ENCODE data around the gene OTOP3.

DNA sequence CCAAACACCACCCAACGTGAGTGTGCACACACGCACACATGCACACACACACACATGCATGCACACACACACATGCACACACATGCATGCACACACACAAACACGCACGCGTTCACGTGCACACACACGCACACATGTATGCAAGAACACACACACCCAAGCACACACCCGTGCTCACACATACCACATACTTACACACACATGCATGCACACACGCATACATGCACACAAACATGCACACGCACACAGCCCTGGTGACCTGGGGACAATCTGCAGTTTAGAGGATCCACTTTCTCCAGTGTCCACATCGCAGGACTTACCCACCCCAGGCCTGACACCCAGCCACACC lies 18.9 kb upstream of the OTOP3 start:
- TF ChIP-seq, protein P1, sequence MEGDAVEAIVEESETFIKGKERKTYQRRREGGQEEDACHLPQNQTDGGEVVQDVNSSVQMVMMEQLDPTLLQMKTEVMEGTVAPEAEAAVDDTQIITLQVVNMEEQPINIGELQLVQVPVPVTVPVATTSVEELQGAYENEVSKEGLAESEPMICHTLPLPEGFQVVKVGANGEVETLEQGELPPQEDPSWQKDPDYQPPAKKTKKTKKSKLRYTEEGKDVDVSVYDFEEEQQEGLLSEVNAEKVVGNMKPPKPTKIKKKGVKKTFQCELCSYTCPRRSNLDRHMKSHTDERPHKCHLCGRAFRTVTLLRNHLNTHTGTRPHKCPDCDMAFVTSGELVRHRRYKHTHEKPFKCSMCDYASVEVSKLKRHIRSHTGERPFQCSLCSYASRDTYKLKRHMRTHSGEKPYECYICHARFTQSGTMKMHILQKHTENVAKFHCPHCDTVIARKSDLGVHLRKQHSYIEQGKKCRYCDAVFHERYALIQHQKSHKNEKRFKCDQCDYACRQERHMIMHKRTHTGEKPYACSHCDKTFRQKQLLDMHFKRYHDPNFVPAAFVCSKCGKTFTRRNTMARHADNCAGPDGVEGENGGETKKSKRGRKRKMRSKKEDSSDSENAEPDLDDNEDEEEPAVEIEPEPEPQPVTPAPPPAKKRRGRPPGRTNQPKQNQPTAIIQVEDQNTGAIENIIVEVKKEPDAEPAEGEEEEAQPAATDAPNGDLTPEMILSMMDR (IDR thresholded peaks at IDR 0.05; ENCODE audit: low read depth, low read length) = no peak
- TF ChIP-seq EZH2phosphoT487 (IDR thresholded peaks at IDR 0.05; ENCODE audit: low read depth) = no peak

Measured in OCI-LY3 (cell line).